Myocyte (in vitro differentiated cells): ENCODE results near the gene ZDHHC8. TPM values are rescaled to one million over a fixed set of nuclear protein-coding genes. Genes with fewer than 3 reads are reported as not detected.

Source experiments
- DNase-seq: peaks from one replicate; pipeline ENCODE4 v3.0.0-alpha.2; 2012; ENCODE audit warnings: low read depth
- total RNA-seq: library from RNA; depleted of rRNA; stranded (reverse); fragments of >200 nt; gene quantifications from 2 replicates; pipeline ENCODE4 v1.2.3, GENCODE V29; 2014

ZDHHC8 gene
- total RNA-seq, 1 donor from 2014 or later = 15.6 TPM

GRCh38 chr22:20112623-20113511 is 18.7 kb upstream of the ZDHHC8 start:
- DNase-seq = no peak

- DNase-seq = no peak
Measured at GRCh38 chr22:20113551-20114310, 17.9 kb upstream of the ZDHHC8 start.

GRCh38 chr22:20114506-20115475 is 16.8 kb upstream of the ZDHHC8 start:
- DNase-seq = no peak

GRCh38 chr22:20115691-20116375 is 15.8 kb upstream of the ZDHHC8 start, which contains the start of gene RANBP1:
Gene RANBP1 (plus strand): TSS chr22:20116104. CDS start chr22:20116185, 81 bp downstream.
- peak; percentile 90 for DNase-seq

GRCh38 chr22:20116376-20116950 is 15.1 kb upstream of the ZDHHC8 start:
- DNase-seq = no peak

- peak; percentile 99 for DNase-seq
Measured at GRCh38 chr22:20116951-20117632, 14.5 kb upstream of the ZDHHC8 start, which contains the start of gene TRMT2A. Gene TRMT2A (minus strand): TSS chr22:20117226. CDS start chr22:20116906, 320 bp downstream.

- DNase-seq = peak; percentile 28
Measured at GRCh38 chr22:20117633-20118299, 13.8 kb upstream of the ZDHHC8 start.

- DNase-seq = no peak
Measured at GRCh38 chr22:20118300-20119020, 13.1 kb upstream of the ZDHHC8 start.

GRCh38 chr22:20121856-20122415 is 9.7 kb upstream of the ZDHHC8 start:
- no peak for DNase-seq

GRCh38 chr22:20123366-20124082 is 8.1 kb upstream of the ZDHHC8 start:
- DNase-seq = no peak

- DNase-seq = no peak
Measured at GRCh38 chr22:20124083-20124787, 7.4 kb upstream of the ZDHHC8 start.

- DNase-seq = no peak
Measured at GRCh38 chr22:20125201-20126174, 6.1 kb upstream of the ZDHHC8 start.

- DNase-seq = no peak
Measured at GRCh38 chr22:20126284-20127029, 5.1 kb upstream of the ZDHHC8 start.

- no peak for DNase-seq
Measured at GRCh38 chr22:20127318-20127868, 4.2 kb upstream of the ZDHHC8 start.
